HG02642 (cell line): ENCODE measurements around the gene CERS4.
A peak's percentile ranks its signal among the peaks of the same experiment; 100 is the strongest.
"Not testable (repeated sequence)": the region's sequence is repeated elsewhere in the genome, so short reads cannot be mapped to it uniquely, and the experiment has no call there.

Source experiments
- ATAC-seq: cut with Tn5 transposase; IDR thresholded peaks from one replicate; pipeline ENCODE4 v1.9.1; 2021; ENCODE audit warnings: mild to moderate bottlenecking; ENCODE audit not compliant: unreplicated experiment, poor library complexity

Gene CERS4

GRCh38 chr19:8208922-8209461 is at the start of gene CERS4:
Gene CERS4 (plus strand): TSS chr19:8209370. CDS start chr19:8251077, 41,707 bp downstream.
- ATAC-seq, result peak; percentile 66

GRCh38 chr19:8161135-8161646 is 48.0 kb upstream of the CERS4 start:
- no peak for ATAC-seq

- ATAC-seq, result no peak
These were observed 45.4 kb upstream of the CERS4 start for GRCh38 chr19:8163759-8164158.

GRCh38 chr19:8167985-8168384 is 41.2 kb upstream of the CERS4 start:
- ATAC-seq, result no peak

GRCh38 chr19:8168537-8168936 is 40.6 kb upstream of the CERS4 start:
- no peak for ATAC-seq

- no peak for ATAC-seq
These were observed 34.5 kb upstream of the CERS4 start for GRCh38 chr19:8174706-8175105.

- no peak for ATAC-seq
These were observed 29.2 kb upstream of the CERS4 start for GRCh38 chr19:8180018-8180417.

- no peak for ATAC-seq
These were observed 24.9 kb upstream of the CERS4 start for GRCh38 chr19:8184274-8184673.

GRCh38 chr19:8185343-8186068 is 23.7 kb upstream of the CERS4 start:
- no peak for ATAC-seq

- ATAC-seq, result no peak
These were observed 16.8 kb upstream of the CERS4 start for GRCh38 chr19:8192221-8192820.

GRCh38 chr19:8194528-8195267 is 14.5 kb upstream of the CERS4 start:
- ATAC-seq, result no peak

- no peak for ATAC-seq
These were observed 12.8 kb upstream of the CERS4 start for GRCh38 chr19:8196271-8196927.

- ATAC-seq, result not testable (repeated sequence)
These were observed 5.7 kb upstream of the CERS4 start for GRCh38 chr19:8203288-8204120.

GRCh38 chr19:8204961-8205360 is 4.2 kb upstream of the CERS4 start:
- no peak for ATAC-seq

GRCh38 chr19:8206147-8207087 is 2.8 kb upstream of the CERS4 start:
- ATAC-seq, result no peak

GRCh38 chr19:8207326-8207725 is 1.8 kb upstream of the CERS4 start:
- ATAC-seq, result not testable (repeated sequence)

GRCh38 chr19:8208119-8208921 is 850 bp upstream of the CERS4 start:
- ATAC-seq, result peak; percentile 16
